PC-9 (cell line): ENCODE measurements around the gene METTL6. TPM values are rescaled to one million over a fixed set of nuclear protein-coding genes. Genes with fewer than 3 reads are reported as not detected.

Source experiments
- BruUV-seq: library from RNA; stranded (reverse); fragments of 400-500 nt; replicated peaks from 2 replicates; lab custom pipeline; 2021; lab: Mats Ljungman, UMichigan
- CTCF ChIA-PET: fragments of 300-600 bp; sonication (Branson Sonifier 250); formaldehyde crosslinking; loops from one replicate; lab custom pipeline; 2022; ENCODE audit warnings: antibody characterized with exemption; lab: Charles Lee
- POLR2A ChIA-PET: fragments of 300-600 bp; sonication (Branson Sonifier 250); formaldehyde crosslinking; loops from one replicate; lab custom pipeline; 2022; ENCODE audit warnings: antibody characterized with exemption; ENCODE audit not compliant: unreplicated experiment; lab: Charles Lee
- DNase-seq, 2 experiments: peaks; one replicate each; pipeline versions ENCODE4 v3.0.0 to v3.0.0-alpha.2; 2015 to 2022; ENCODE audit warnings: mixed read lengths in 1 of 2
- H2AFZ ChIP-seq: fragments of 200-600 bp; sonication (generic); 2 replicates; pipeline ENCODE4 v1.8.1; 2017; ENCODE audit warnings: antibody characterized with exemption
- H3F3A ChIP-seq: fragments of 200-600 bp; sonication (generic); 2 replicates; pipeline ENCODE4 v1.8.1; 2017; ENCODE audit warnings: antibody characterized with exemption, mild to moderate bottlenecking, low read depth; ENCODE audit not compliant: insufficient read depth
- H3K27ac ChIP-seq: fragments of 200-600 bp; sonication (generic); 2 replicates; pipeline ENCODE4 v1.6.1; 2016; ENCODE audit warnings: mixed run types
- H3K27me3 ChIP-seq: fragments of 200-600 bp; sonication (generic); 2 replicates; pipeline ENCODE4 v1.6.1; 2016; ENCODE audit warnings: low read depth, mixed run types; ENCODE audit not compliant: insufficient read depth
- H3K36me3 ChIP-seq: fragments of 200-600 bp; sonication (generic); 2 replicates; pipeline ENCODE4 v1.6.1; 2016; ENCODE audit warnings: low read depth, mixed run types
- H3K4me1 ChIP-seq: fragments of 200-600 bp; sonication (generic); replicated peaks from 2 replicates; pipeline ENCODE4 v1.6.1; 2016; ENCODE audit warnings: mixed run types; ENCODE audit not compliant: insufficient read depth
- H3K4me2 ChIP-seq: fragments of 200-600 bp; sonication (generic); 2 replicates; pipeline ENCODE4 v1.6.1; 2017; ENCODE audit warnings: mixed run types
- H3K4me3 ChIP-seq: fragments of 200-600 bp; sonication (generic); 2 replicates; pipeline ENCODE4 v1.6.1; 2016; ENCODE audit warnings: mixed run types
- H3K79me2 ChIP-seq: fragments of 200-600 bp; sonication (generic); 2 replicates; pipeline ENCODE4 v1.6.1; 2017; ENCODE audit warnings: low read depth, mixed run types
- H3K9me2 ChIP-seq: fragments of 200-600 bp; sonication (generic); 2 replicates; pipeline ENCODE4 v1.8.1; 2017; ENCODE audit warnings: mild to moderate bottlenecking; ENCODE audit not compliant: insufficient read depth
- H3K9me3 ChIP-seq: fragments of 200-600 bp; sonication (generic); 2 replicates; pipeline ENCODE4 v1.8.1; 2016; ENCODE audit warnings: low read depth; ENCODE audit not compliant: insufficient read depth
- H4K20me1 ChIP-seq: fragments of 200-600 bp; sonication (generic); 2 replicates; pipeline ENCODE4 v1.8.1; 2017; ENCODE audit not compliant: insufficient read depth
- EZH2 ChIP-seq: fragments of 200-600 bp; sonication (generic); IDR thresholded peaks from 2 replicates; pipeline ENCODE4 v1.8.0; 2017; ENCODE audit warnings: antibody characterized with exemption, low read depth
- intact Hi-C: fragments of 100-400 bp; cut with micrococcal nuclease; formaldehyde crosslinking; loops from one replicate; pipeline ENCODE4 v1.10.0; 2022; ENCODE audit not compliant: unreplicated experiment
- total RNA-seq: library from RNA; stranded (reverse); gene quantifications from 2 replicates; pipeline ENCODE4 v1.2.3, GENCODE V29; 2021
- TF ChIP-seq, protein P1 (sequence below): fragments of 200-600 bp; sonication (generic); conservative IDR thresholded peaks from 2 replicates; pipeline ENCODE4 v1.6.1; 2017; ENCODE audit warnings: mixed run types, antibody characterized with exemption, mild to moderate bottlenecking, moderate library complexity

Gene METTL6
- total RNA-seq, 1 experiment from 2014 or later = 17.2 TPM

DNA sequence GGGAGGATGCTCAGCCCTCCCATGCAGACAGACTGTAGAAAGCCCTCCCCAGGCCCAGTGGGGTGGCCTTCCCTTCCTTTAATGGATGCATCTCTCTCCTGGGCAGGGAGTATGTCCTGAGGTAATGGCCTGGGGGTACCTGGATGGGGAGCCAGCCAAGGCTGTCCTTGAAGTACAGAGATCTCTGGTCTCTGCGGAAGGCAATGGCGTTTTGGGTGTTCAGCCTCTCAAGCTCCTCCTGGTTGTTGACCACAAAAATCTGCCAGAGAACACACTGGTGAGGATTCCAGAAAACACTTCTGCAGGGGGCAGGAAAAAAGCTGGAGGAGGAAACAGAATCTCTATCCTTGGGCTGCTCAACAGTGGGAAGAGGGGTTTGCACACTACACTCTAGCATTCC lies 29.0 kb upstream of the METTL6 start:
- no TSS peak for BruUV-seq

DNA sequence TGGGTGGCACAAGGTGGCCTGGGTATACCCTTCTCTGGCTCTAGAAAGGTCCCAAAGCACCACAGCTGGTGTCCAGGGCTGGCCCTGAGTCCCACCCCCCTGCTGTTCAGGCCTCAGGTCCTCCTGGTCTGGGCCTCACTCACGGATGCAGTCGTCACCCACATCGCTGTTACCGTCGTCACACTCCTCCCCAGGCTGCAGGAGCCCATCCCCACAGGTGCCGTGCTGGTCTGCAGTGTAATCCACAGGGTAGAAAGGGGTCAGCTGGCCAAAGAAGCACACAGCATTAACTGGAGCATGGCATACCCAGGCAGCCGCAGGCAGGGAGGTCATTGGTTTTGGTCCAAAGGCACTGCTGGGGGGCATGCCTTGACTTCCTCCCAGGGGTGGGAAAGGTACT lies 28.4 kb upstream of the METTL6 start:
- H3F3A ChIP-seq = no peaks in the 10 kb centered on the region
- no peaks in the 10 kb centered on the region for H3K9me2 ChIP-seq
- CTCF ChIA-PET = no interaction called here
- BruUV-seq = no TSS peak
- TF ChIP-seq, protein P1, sequence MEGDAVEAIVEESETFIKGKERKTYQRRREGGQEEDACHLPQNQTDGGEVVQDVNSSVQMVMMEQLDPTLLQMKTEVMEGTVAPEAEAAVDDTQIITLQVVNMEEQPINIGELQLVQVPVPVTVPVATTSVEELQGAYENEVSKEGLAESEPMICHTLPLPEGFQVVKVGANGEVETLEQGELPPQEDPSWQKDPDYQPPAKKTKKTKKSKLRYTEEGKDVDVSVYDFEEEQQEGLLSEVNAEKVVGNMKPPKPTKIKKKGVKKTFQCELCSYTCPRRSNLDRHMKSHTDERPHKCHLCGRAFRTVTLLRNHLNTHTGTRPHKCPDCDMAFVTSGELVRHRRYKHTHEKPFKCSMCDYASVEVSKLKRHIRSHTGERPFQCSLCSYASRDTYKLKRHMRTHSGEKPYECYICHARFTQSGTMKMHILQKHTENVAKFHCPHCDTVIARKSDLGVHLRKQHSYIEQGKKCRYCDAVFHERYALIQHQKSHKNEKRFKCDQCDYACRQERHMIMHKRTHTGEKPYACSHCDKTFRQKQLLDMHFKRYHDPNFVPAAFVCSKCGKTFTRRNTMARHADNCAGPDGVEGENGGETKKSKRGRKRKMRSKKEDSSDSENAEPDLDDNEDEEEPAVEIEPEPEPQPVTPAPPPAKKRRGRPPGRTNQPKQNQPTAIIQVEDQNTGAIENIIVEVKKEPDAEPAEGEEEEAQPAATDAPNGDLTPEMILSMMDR = no peak
- no peak for DNase-seq
- no peaks in the 10 kb centered on the region for H3K4me1 ChIP-seq
- H3K27me3 ChIP-seq = no peaks in the 10 kb centered on the region
- POLR2A ChIA-PET = no interaction called here
- no peak overlapping the region for H3K4me2 ChIP-seq
- no peak overlapping the region for H3K4me3 ChIP-seq
- intact Hi-C loops = no loop called here
- H3K9me3 ChIP-seq = no peaks in the 10 kb centered on the region
- no peaks in the 10 kb centered on the region for H3K79me2 ChIP-seq
- no peaks in the 10 kb centered on the region for H4K20me1 ChIP-seq
- H3K27ac ChIP-seq = no peak overlapping the region
- no peaks in the 10 kb centered on the region for H3K36me3 ChIP-seq
- no peak overlapping the region for H2AFZ ChIP-seq

More for the DNA sequence above, 29.0 kb upstream of the METTL6 start:
- no peak for TF ChIP-seq EZH2
- TF ChIP-seq, protein P1 = no peak
- H3K4me1 ChIP-seq = no peaks in the 10 kb centered on the region
- CTCF ChIA-PET = no interaction called here
- intact Hi-C loops = no loop called here
- no peak overlapping the region for H3K4me3 ChIP-seq
- POLR2A ChIA-PET = no interaction called here
- no peak overlapping the region for H2AFZ ChIP-seq
- no peak overlapping the region for H3K27ac ChIP-seq
- H3K9me2 ChIP-seq = no peaks in the 10 kb centered on the region
- no peaks in the 10 kb centered on the region for H3K36me3 ChIP-seq
- H3K79me2 ChIP-seq = no peaks in the 10 kb centered on the region
- H3K9me3 ChIP-seq = no peaks in the 10 kb centered on the region
- DNase-seq = no peak
- H3K27me3 ChIP-seq = no peaks in the 10 kb centered on the region
- H3F3A ChIP-seq = no peaks in the 10 kb centered on the region
- H3K4me2 ChIP-seq = no peak overlapping the region
- H4K20me1 ChIP-seq = no peaks in the 10 kb centered on the region

DNA sequence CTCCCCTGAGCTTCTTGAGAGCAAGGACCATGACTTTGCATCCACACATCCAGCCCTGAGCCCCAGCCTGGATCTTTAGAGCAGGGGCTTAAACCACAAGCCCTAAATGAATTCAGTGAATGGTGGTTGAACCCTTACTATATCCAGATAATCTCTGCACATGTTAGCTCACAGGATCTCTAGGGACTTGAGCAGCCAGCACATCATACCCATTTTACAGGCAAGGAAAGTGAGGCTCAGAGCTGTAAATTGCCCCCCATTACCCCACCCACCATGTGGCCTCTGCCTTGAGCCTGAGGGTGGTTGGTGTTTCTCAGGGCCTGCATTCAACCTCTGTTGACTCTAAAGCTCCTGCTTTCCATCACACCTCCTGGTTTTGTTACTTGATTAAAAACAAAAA lies 27.6 kb upstream of the METTL6 start:
- Histone ChIP-seq H3K27me3 (no peaks in the 10 kb centered on the region), H3K9me3 (no peaks in the 10 kb centered on the region), H3K4me1 (no peaks in the 10 kb centered on the region), H3K4me3 (no peak overlapping the region), H2AFZ (no peak overlapping the region), H3K27ac (no peak overlapping the region), H3K36me3 (no peaks in the 10 kb centered on the region), H3K4me2 (no peak overlapping the region), H4K20me1 (no peaks in the 10 kb centered on the region), H3K9me2 (no peaks in the 10 kb centered on the region), H3F3A (no peaks in the 10 kb centered on the region), H3K79me2 (no peaks in the 10 kb centered on the region)
- no peak for TF ChIP-seq EZH2
- TF ChIP-seq, protein P1 = no peak
- CTCF ChIA-PET = no interaction called here
- intact Hi-C loops = no loop called here
- no TSS peak for BruUV-seq
- POLR2A ChIA-PET = no interaction called here
- no peak for DNase-seq
